SH-SY5Y (cell line): Measurements from ENCODE around the gene ITPR1.

Experiments
- GATA2 ChIP-seq: IDR thresholded peaks from 2 replicates; pipeline ENCODE4 v1.6.1; 2011; ENCODE audit warnings: mild to moderate bottlenecking, low read depth, low read length
- GATA3 ChIP-seq: IDR thresholded peaks from 2 replicates; pipeline ENCODE4 v1.6.1; 2011; ENCODE audit warnings: low read depth, mild to moderate bottlenecking, low read length, moderate library complexity

Gene ITPR1

DNA sequence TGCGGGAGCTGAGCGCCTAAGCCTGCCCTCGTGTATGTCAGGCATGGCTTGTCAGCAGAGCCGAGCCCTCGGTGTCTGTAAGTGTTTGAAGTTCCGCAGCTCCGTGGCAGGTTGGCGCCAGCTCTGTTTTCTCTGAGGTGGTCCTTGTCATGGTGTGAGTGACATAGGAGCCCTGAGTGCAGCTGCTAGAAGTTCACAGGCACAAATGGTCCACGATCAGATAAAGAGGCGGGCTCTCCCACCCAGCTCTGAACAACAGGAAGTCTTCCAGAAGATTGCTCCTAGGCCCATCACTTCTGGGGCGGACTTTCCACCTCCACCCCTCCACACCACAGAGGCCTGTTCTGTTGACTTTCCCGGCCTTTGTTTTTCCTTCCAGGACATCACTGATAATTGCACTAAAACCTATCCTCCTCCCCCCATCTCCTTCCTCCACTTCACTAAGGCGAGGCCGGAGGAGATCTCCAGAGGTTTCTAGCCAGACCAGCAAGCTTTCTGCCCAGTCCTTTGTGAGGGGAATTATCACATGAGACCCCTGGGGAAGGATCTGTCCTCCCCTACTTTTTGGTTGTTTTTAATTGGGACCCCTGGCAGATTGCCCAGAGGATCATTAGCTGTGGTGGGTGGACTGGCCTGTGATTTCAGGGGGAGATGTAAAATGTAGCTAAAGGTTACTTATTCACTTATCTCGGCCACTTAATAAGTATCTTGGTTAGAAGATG lies 19.9 kb downstream of the ITPR1 start:
- TF ChIP-seq GATA3 = peak; percentile 39; the same call in 1 of the 2 replicates
- peak; percentile 83 for TF ChIP-seq GATA2

DNA sequence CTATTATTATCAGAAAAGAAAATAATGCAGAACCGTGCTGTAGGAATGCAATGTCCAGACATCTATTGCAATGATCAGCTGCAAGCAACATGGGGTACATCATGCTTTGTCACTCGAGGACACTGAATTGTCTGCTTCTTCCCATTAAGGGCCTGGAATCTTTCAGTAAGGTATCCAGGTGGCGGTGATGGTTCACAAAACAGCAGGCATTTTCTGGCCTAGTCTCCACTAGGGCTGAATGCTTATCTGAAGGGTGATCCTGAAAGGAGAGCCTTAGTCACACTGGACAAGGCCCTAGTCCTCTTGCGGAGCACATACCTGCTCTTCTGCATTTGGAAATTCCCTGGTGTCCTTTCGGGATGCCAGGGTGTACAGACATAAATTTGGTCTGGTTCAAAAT lies 21.2 kb downstream of the ITPR1 start:
- TF ChIP-seq GATA3 (no peak), GATA2 (peak; percentile 62)

- no peak for TF ChIP-seq GATA3
- no peak for TF ChIP-seq GATA2
Observed at GRCh38 chr3:4514916-4515315, 21.8 kb downstream of the ITPR1 start.

GRCh38 chr3:4515916-4516579 lies 22.9 kb downstream of the ITPR1 start:
- TF ChIP-seq GATA2 = no peak
- TF ChIP-seq GATA3 = no peak

- no peak for TF ChIP-seq GATA3
- TF ChIP-seq GATA2 = no peak
Observed at GRCh38 chr3:4517093-4517492, 23.9 kb downstream of the ITPR1 start.

DNA sequence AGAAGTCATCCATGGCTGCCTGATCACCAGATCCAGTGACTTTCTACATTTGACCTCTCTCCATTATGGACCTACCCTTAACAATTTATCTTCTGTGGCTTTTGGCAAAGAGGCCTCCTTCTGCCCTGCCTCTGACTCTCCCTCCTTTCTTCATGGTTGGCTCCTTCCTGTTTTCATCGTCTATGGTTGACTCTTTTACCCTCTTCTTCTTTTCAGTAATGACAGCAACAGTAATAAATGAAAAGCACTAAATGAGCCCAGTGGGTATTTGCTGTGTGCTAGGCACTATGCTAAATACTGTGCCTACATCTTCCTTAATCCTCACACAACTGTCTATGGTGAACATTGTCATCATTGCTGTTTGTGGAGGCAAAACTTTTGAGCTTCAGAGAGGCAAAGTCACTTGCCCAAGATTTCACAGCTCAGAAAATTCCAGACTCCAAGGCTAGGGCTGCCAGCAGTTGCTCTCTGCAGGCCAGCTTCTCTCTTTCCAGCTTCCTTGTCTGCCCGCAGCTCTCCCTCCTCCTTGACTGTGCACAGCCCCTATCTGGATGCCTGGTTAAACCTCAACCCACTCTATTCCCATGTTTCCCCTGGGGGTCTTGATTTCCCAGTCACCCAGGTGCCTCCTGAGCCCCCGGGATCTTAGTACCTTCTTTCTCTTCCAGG lies 24.6 kb downstream of the ITPR1 start:
- TF ChIP-seq GATA3 (no peak), GATA2 (no peak)

- TF ChIP-seq GATA3 (no peak), GATA2 (no peak)
Observed at GRCh38 chr3:4520033-4520816, 27.1 kb downstream of the ITPR1 start.

DNA sequence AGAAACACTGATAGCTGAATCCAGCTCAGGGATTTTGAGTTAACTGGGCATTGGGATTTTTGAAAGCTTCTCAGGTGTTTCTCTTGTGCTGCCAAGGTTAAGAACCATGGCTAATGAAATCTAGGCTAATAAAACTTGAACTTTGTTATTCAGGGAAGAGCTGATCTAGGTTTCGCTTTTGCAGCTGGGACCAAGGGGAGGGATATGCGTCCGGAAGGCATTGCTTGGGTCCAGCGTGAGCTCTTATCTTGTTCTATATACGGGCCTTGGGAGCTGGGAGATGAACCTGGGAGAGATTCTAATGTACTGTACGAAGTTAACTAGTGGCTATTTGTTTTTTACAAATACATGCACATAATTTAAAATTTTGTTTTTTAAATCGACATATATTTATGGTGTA lies 29.8 kb downstream of the ITPR1 start:
- TF ChIP-seq GATA3 (no peak), GATA2 (no peak)

DNA sequence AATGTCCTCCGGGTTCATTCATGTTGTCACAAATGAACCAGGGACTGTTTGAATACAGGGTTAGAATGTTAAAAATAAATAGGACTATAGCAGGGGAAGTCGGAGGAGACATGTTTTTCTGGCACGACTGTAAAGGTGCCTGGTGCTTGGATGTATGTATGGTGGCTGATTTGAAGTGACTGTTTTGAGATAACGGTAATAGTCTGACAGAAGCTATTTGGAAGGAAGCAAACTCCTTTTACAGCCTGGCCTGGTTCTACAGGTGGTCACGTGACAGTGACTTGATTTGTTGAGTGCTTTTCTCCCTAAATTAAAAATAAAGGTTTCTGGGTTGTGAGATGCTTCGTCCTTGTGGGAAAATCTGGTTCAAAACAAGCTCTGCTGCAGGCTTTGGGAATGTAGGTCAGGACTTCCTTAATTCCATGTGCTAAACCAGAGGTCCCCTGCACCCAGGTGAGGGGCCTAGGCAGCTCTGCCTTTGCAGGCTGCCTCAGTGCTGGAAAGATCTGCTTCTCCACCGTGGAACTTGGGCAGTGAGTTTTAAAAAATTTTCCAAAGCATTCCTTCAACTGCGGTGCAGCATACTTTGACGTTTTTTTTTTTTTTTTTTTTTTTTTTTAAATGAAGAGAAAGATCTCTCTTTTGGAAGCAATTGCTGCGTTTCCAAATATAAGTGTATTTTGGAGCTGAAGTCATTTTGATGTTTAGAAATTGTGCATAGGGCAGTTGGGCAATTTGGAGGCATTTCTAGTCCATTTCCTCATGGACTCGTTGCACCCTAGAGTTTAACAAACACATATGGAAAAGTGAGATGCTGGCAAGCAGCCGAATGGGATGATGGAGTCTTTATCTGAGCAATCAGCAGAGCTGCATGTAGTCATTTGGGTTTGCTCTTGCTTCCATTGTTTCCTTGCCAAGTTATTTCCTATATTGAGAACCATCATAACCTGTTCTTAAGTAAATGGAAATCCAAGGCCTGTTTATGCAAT lies 30.9 kb downstream of the ITPR1 start:
- TF ChIP-seq GATA3 (peak; percentile 100), GATA2 (peak; percentile 100)

DNA sequence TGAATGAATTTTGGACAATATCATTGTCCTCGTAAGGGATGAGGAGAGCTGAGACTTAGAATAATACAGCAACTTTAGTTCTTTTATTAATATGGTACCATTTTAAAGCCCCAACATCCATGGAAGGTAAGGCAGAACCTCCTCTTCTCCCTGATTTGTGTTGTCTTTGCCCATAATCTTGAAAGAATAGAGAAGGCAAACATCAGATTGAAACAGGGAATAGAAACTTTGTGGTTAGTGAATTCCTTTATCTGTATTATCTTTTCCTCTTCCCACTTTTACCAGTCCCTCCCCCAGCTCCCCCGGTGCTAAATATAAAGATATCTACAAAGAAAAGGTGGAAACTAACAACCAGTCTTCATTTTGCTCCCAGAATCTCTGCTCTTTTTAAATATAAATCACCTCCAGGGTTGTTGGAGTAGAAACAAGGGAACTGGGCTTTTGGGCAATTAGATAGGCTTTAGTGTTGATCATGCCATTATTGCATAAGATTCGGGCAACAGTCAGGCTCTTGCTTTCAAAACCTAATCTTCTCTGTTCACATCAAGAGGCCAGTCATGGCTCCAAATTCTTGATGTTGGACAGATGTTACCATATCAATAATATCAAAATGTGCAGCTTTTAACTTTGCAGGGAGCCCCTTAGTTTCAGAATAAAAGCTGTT lies 32.5 kb downstream of the ITPR1 start:
- TF ChIP-seq GATA3 (no peak; the same call in 1 of the 2 replicates), GATA2 (no peak; the same call in 1 of the 2 replicates)

DNA sequence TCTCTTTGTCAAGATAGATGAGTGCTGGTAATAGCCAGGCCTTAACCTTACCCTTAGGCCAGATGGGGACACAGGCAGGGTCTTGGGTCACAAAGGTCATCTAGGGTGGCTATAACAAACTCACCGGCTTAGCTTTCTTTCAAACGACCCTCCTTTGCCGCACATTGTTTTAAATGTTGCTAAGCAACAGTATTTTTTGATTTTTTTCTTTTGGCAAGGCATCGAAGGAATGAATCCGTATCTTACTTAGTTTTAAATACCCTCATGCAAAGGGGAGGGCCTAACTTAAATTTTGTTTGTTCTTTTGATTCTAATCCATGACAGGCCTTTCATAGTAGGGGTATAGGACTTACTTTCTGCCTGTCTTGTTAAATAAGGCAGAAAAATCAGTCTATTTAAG lies 35.2 kb downstream of the ITPR1 start:
- TF ChIP-seq GATA2 (no peak), GATA3 (no peak)

- TF ChIP-seq GATA2 = no peak
- TF ChIP-seq GATA3 = no peak
Observed at GRCh38 chr3:4528819-4529600, 35.9 kb downstream of the ITPR1 start.
